ENCODE measurements around the gene C2orf15.

DNA sequence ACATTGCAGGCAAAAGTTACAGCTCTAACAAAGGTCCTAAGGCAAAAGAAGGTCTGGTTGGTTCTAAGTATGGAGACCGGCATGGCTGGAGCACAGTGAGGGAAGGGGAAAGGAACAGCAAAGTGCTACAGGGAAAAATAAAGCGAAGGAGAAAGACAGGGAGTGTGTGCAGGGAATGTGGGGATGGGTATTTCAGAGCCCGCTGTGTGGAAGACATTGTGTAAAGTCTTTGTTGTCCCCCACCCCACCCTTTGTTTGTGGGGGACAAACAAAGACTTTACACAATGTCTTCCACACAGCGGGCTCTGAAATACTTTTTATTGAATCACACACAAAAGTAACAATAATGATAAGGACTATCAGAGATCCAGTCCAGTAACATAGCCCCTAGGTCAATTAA is 28.9 kb upstream of the C2orf15 start:
- TF ChIP-seq CTCF (IDR thresholded peaks at IDR 0.05; ENCODE audit: low read depth, low read length, missing input control) = no peak
- no peak for TF ChIP-seq GABPA (IDR thresholded peaks at IDR 0.05 in 1 of 2, conservative IDR thresholded peaks at IDR 0.05 in 1 of 2)
- TF ChIP-seq RXRA (IDR thresholded peaks at IDR 0.05) = no peak

All from liver (tissue), 3 donors.